HFFc6 (cell line): Measurements from ENCODE around the gene SS18. TPM values are rescaled to one million over a fixed set of nuclear protein-coding genes. Genes with fewer than 3 reads are reported as not detected.

ENCODE experiments used
- DNase-seq: peaks from one replicate; pipeline ENCODE4 v3.0.0-alpha.2; 2018
- H3K27ac Mint-ChIP-seq: 2 replicates; pipeline ENCODE4 v1.8.0; 2020; ENCODE audit warnings: mild to moderate bottlenecking, mixed read lengths
- H3K27me3 Mint-ChIP-seq: 2 replicates; pipeline ENCODE4 v1.8.0; 2021; ENCODE audit warnings: mild to moderate bottlenecking, moderate library complexity, mixed read lengths; ENCODE audit not compliant: insufficient read depth
- H3K36me3 Mint-ChIP-seq: 2 replicates; pipeline ENCODE4 v1.8.0; 2021; ENCODE audit warnings: low read depth, mixed read lengths
- H3K4me1 Mint-ChIP-seq: 2 replicates; pipeline ENCODE4 v1.8.0; 2020; ENCODE audit warnings: low read depth, mixed read lengths
- H3K4me3 Mint-ChIP-seq: 2 replicates; pipeline ENCODE4 v1.8.0; 2020; ENCODE audit warnings: mild to moderate bottlenecking, moderate library complexity, mixed read lengths
- H3K9me3 Mint-ChIP-seq: 2 replicates; pipeline ENCODE4 v1.8.0; 2020; ENCODE audit warnings: mild to moderate bottlenecking, mixed read lengths
- total RNA-seq, 6 experiments: library from RNA; stranded (reverse); fragmentation: NEBNext Ultra II Directional; extraction: Animal tissue kit (Norgen Biotek cat#: 25700); gene quantifications; 2 replicates in 1 of 6; 3 replicates in 5 of 6; pipeline ENCODE4 v1.2.3, GENCODE V29; 2021
- TF ChIP-seq, protein P1 (sequence below): fragments of 200-600 bp; sonication (generic); IDR thresholded peaks from 2 replicates; pipeline ENCODE4 v1.5.0; 2021; ENCODE audit warnings: antibody characterized with exemption, mild to moderate bottlenecking

SS18 gene
- total RNA-seq, 6 experiments from 2014 or later: 59.6 to 70.1 (median 67.9) TPM

DNA sequence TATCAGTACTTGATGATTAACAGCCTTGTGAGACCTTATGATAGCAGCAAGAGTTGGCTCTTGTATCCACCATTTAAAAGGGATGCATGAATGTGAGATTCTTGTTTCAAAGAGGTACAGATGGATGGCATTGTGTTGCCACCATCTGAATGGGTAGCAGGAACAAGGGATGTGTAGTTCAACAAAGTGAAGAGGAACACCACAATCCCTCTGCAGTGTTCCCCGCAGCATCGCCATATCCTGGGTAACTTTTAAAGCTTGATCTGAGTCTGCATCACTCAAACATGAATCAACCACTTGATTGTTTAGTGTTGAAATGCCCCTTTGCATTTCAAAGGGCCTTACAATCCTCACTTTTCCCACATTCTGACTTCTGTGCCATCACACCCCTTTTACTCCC is 106.7 kb downstream of the SS18 start:
- TF ChIP-seq, protein P1, sequence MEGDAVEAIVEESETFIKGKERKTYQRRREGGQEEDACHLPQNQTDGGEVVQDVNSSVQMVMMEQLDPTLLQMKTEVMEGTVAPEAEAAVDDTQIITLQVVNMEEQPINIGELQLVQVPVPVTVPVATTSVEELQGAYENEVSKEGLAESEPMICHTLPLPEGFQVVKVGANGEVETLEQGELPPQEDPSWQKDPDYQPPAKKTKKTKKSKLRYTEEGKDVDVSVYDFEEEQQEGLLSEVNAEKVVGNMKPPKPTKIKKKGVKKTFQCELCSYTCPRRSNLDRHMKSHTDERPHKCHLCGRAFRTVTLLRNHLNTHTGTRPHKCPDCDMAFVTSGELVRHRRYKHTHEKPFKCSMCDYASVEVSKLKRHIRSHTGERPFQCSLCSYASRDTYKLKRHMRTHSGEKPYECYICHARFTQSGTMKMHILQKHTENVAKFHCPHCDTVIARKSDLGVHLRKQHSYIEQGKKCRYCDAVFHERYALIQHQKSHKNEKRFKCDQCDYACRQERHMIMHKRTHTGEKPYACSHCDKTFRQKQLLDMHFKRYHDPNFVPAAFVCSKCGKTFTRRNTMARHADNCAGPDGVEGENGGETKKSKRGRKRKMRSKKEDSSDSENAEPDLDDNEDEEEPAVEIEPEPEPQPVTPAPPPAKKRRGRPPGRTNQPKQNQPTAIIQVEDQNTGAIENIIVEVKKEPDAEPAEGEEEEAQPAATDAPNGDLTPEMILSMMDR: no peak
- H3K27me3 Mint-ChIP-seq: peaks cover 13% of the 10 kb centered on the region
- H3K27ac Mint-ChIP-seq: no peak overlapping the region
- no peaks in the 10 kb centered on the region for H3K4me1 Mint-ChIP-seq
- DNase-seq: no peak
- no peaks in the 10 kb centered on the region for H3K9me3 Mint-ChIP-seq
- no peak overlapping the region for H3K4me3 Mint-ChIP-seq
- H3K36me3 Mint-ChIP-seq: no peaks in the 10 kb centered on the region

DNA sequence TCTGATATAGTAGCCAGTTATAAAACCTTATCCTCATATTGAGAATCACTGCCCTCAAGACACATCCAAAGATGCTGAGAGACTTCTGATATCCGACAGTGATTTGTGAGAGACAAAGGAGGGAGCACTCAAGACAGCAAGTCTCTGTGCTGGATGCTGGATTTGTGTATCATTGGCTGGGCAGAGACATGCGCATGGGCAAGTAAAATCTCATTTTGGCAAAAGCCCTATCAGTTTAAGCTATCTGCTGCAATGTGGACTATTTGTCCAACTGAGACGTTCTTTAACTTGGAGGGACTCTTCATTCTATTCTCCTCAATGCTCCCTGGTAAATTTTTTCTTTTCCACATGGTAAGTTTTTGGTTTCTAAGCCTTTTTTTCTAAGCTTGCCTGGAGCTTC is 107.5 kb downstream of the SS18 start:
- H3K4me3 Mint-ChIP-seq: no peak overlapping the region
- no peak for DNase-seq
- TF ChIP-seq, protein P1: no peak
- peaks cover 13% of the 10 kb centered on the region for H3K27me3 Mint-ChIP-seq
- H3K9me3 Mint-ChIP-seq: no peaks in the 10 kb centered on the region
- H3K4me1 Mint-ChIP-seq: no peaks in the 10 kb centered on the region
- H3K36me3 Mint-ChIP-seq: no peaks in the 10 kb centered on the region
- no peak overlapping the region for H3K27ac Mint-ChIP-seq

- TF ChIP-seq, protein P1: no peak
- Mint-ChIP-seq H3K36me3 (no peaks in the 10 kb centered on the region), H3K4me1 (no peaks in the 10 kb centered on the region), H3K27ac (no peak overlapping the region), H3K9me3 (no peaks in the 10 kb centered on the region), H3K27me3 (peaks cover 13% of the 10 kb centered on the region), H3K4me3 (no peak overlapping the region)
- no peak for DNase-seq
Observed at GRCh38 chr18:25982153-25982552, 108.3 kb downstream of the SS18 start.

GRCh38 chr18:25979369-25980040 is 110.9 kb downstream of the SS18 start:
- Mint-ChIP-seq H3K9me3 (no peaks in the 10 kb centered on the region), H3K27ac (no peak overlapping the region), H3K4me3 (no peak overlapping the region), H3K27me3 (peaks cover 4% of the 10 kb centered on the region; the same call in 1 of the 2 replicates), H3K4me1 (no peaks in the 10 kb centered on the region), H3K36me3 (no peaks in the 10 kb centered on the region)
- no peak for DNase-seq
- TF ChIP-seq, protein P1: no peak

- no peak for DNase-seq
- Mint-ChIP-seq H3K36me3 (no peaks in the 10 kb centered on the region), H3K27ac (no peak overlapping the region)
Observed at GRCh38 chr18:25976554-25976953, 113.9 kb downstream of the SS18 start.

More at GRCh38 chr18:25976554-25976953, 113.9 kb downstream of the SS18 start:
- Mint-ChIP-seq H3K27me3 (no peaks in the 10 kb centered on the region), H3K9me3 (0 out of 2 replicates have a peak, but pooled peaks cover 2% of the 10 kb centered on the region), H3K4me1 (no peaks in the 10 kb centered on the region), H3K4me3 (no peak overlapping the region; the same call in 1 of the 2 replicates)
- TF ChIP-seq, protein P1: 0 out of 2 replicates have a peak, but pooled peaks have one; percentile 14
